OCI-LY7 (cell line): ENCODE results near the gene FAN1. TPM values are rescaled to one million over a fixed set of nuclear protein-coding genes. Genes with fewer than 3 reads are reported as not detected.

ENCODE experiments used
- BruUV-seq: library from RNA; stranded (reverse); fragments of 400-500 nt; replicated peaks from 2 replicates; lab custom pipeline; 2021; lab: Mats Ljungman, UMichigan
- CTCF ChIA-PET: fragments of 300-600 bp; sonication (Branson Sonifier 250); formaldehyde crosslinking; loops from one replicate; lab custom pipeline; 2022; ENCODE audit warnings: antibody characterized with exemption; ENCODE audit not compliant: unreplicated experiment; lab: Charles Lee
- POLR2A ChIA-PET: fragments of 300-600 bp; sonication (Branson Sonifier 250); formaldehyde crosslinking; loops from one replicate; lab custom pipeline; 2022; ENCODE audit warnings: antibody characterized with exemption; lab: Charles Lee
- DNase-seq: peaks from one replicate; pipeline ENCODE4 v3.0.0-alpha.2; 2015; ENCODE audit warnings: low spot score
- H2AFZ ChIP-seq: fragments of 200-600 bp; sonication (generic), shearing (Covaris generic); 2 replicates; pipeline ENCODE4 v1.6.1; 2014; ENCODE audit warnings: mild to moderate bottlenecking, antibody characterized with exemption, low read length, moderate library complexity
- H3K27ac ChIP-seq: fragments of 200-600 bp; sonication (generic); 2 replicates; pipeline ENCODE4 v1.5.1; 2014; ENCODE audit warnings: mixed run types, low read depth, mild to moderate bottlenecking, moderate library complexity, low read length, inconsistent platforms; ENCODE audit not compliant: poor library complexity, severe bottlenecking
- H3K36me3 ChIP-seq: fragments of 200-600 bp; sonication (generic); 2 replicates; pipeline ENCODE4 v1.6.1; 2014; ENCODE audit warnings: mild to moderate bottlenecking, antibody characterized with exemption, low read length, moderate library complexity, mixed read lengths; ENCODE audit not compliant: insufficient read depth
- H3K4me1 ChIP-seq: fragments of 200-600 bp; sonication (generic); 2 replicates; pipeline ENCODE4 v1.5.1; 2014; ENCODE audit warnings: mild to moderate bottlenecking, low read length; ENCODE audit not compliant: insufficient read depth, poor library complexity, severe bottlenecking
- H3K4me2 ChIP-seq: fragments of 200-600 bp; sonication (generic); 2 replicates; pipeline ENCODE4 v1.6.1; 2014; ENCODE audit warnings: mild to moderate bottlenecking, low read length
- H3K4me3 ChIP-seq: fragments of 200-600 bp; sonication (generic); 2 replicates; pipeline ENCODE4 v1.5.1; 2014; ENCODE audit warnings: mild to moderate bottlenecking, low read depth, low read length; ENCODE audit not compliant: poor library complexity, severe bottlenecking
- H3K79me2 ChIP-seq: fragments of 200-600 bp; sonication (generic); 2 replicates; pipeline ENCODE4 v1.6.1; 2016; ENCODE audit warnings: low read depth, mild to moderate bottlenecking, low read length, moderate library complexity, mixed read lengths; ENCODE audit not compliant: insufficient read depth
- H3K9me2 ChIP-seq: fragments of 200-600 bp; sonication (generic); 2 replicates; pipeline ENCODE4 v1.6.1; 2016; ENCODE audit warnings: mild to moderate bottlenecking, low read length, mixed read lengths; ENCODE audit not compliant: insufficient read depth
- H3K9me3 ChIP-seq: fragments of 200-600 bp; sonication (generic); 2 replicates; pipeline ENCODE4 v1.6.1; 2014; ENCODE audit warnings: mild to moderate bottlenecking, mixed run types, low read length, mixed read lengths
- H4K20me1 ChIP-seq: fragments of 200-600 bp; sonication (generic); 2 replicates; pipeline ENCODE4 v1.6.1; 2014; ENCODE audit warnings: mild to moderate bottlenecking, antibody characterized with exemption, low read length, moderate library complexity, mixed read lengths; ENCODE audit not compliant: insufficient read depth
- EZH2phosphoT487 ChIP-seq: fragments of 200-600 bp; sonication (generic); IDR thresholded peaks from 2 replicates; pipeline ENCODE4 v1.6.1; 2018; ENCODE audit warnings: low read depth, borderline replicate concordance, mild to moderate bottlenecking, mixed run types, antibody characterized with exemption, low read length, moderate library complexity, mixed read lengths
- intact Hi-C: fragments of 100-400 bp; cut with micrococcal nuclease; formaldehyde crosslinking; loops from one replicate; pipeline ENCODE4 v1.10.0; 2022; ENCODE audit not compliant: unreplicated experiment
- total RNA-seq, 2 experiments: library from RNA; depleted of rRNA in 1 of 2; stranded (reverse); fragments of >200 nt in 1 of 2; shearing (Covaris generic) in 1 of 2; gene quantifications; 2 replicates each; pipeline ENCODE4 v1.2.3, GENCODE V29; 2014 to 2022
- TF ChIP-seq, protein P1 (sequence below): fragments of 200-600 bp; sonication (generic); conservative IDR thresholded peaks from 2 replicates; pipeline ENCODE4 v1.5.1; 2014; ENCODE audit warnings: mild to moderate bottlenecking, antibody characterized with exemption, low read length, moderate library complexity, mixed read lengths

FAN1 gene
- total RNA-seq, 2 experiments from 2014 or later = 14.7 to 16.4 TPM

DNA sequence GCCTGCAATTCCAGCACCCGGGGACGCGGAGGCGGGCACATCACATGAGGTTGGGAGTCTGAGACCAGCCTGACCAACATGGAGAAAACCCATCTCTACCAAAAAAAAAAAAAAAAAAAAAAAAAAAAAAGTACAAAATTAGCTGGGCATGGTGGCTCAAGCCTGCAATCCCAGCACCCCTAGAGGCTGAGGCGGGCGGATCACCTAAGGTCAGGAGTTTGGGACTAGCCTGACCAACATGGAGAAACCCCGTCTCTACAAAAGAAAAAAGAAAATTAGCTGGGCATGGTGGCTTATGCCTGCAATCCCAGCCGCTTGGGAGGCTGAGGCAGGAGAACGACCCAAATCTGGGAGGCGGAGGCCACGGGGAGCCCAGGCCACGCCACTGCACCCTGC, 7.5 kb upstream of the FAN1 start:
- POLR2A ChIA-PET = no interaction called here
- Histone ChIP-seq H3K4me3 (no peak overlapping the region), H3K79me2 (no peaks in the 10 kb centered on the region), H3K27ac (no peak overlapping the region), H4K20me1 (no peaks in the 10 kb centered on the region), H3K4me2 (no peak overlapping the region), H3K9me2 (no peaks in the 10 kb centered on the region), H3K9me3 (no peaks in the 10 kb centered on the region), H3K4me1 (peaks cover 3% of the 10 kb centered on the region), H2AFZ (no peak overlapping the region), H3K36me3 (no peaks in the 10 kb centered on the region)
- intact Hi-C loops = no loop called here
- no TSS peak for BruUV-seq
- DNase-seq = no peak
- TF ChIP-seq EZH2phosphoT487 = no peak
- CTCF ChIA-PET = no interaction called here

DNA sequence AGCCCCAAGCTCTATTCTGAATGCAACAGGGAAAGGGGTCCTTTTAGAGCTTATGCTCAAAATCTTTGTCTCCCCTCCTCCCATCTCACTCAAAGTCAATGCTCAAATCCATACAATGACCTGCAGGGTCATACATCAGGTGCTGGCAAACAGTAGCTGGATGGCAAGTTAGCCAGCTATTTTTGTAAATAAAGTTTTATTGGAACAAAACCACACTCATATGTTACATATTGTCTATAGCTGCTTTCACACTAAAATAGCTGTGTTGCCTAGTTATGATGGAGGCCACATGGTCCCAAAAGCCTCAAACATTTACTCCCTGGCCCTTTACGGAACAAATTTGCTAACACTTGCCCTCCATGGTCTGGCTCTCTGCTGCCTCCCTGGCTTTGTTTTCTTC, 1.8 kb upstream of the FAN1 start:
- no peak for DNase-seq
- H2AFZ ChIP-seq = peak overlapping the region; percentile 30; the same call in 1 of the 2 replicates

DNA sequence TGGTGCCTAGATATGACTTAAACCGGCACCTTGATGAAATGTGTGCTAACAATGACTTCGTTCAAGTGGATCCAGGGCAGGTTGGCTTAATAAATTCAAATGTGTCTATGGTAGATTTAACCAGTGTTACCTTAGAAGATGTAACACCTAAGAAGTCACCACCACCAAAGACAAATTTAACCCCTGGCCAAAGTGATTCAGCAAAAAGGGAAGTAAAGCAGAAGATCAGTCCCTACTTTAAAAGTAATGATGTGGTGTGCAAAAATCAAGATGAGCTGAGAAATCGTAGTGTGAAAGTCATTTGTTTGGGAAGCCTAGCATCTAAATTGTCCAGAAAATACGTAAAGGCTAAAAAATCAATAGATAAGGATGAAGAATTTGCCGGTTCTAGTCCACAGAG, 1.1 kb downstream of the FAN1 start:
- no peak overlapping the region for H3K27ac ChIP-seq
- H3K36me3 ChIP-seq = 0 out of 2 replicates have a peak, but pooled peaks cover 3% of the 10 kb centered on the region
- no peaks in the 10 kb centered on the region for H4K20me1 ChIP-seq
- H3K9me2 ChIP-seq = no peaks in the 10 kb centered on the region
- H2AFZ ChIP-seq = peak overlapping the region; percentile 97; the same call in 1 of the 2 replicates
- peak overlapping the region; percentile 74 for H3K4me3 ChIP-seq
- no peaks in the 10 kb centered on the region for H3K9me3 ChIP-seq
- POLR2A ChIA-PET = interaction anchor here (0.5 to 1.1 kb wide), 4 partner anchors 13 to 556 kb away, joined by 3 to 4 read pairs (median 4); no protein-coding TSS in a partner anchor
- H3K4me1 ChIP-seq = peaks cover 14% of the 10 kb centered on the region
- CTCF ChIA-PET = no interaction called here
- no peak for TF ChIP-seq EZH2phosphoT487
- TF ChIP-seq, protein P1, sequence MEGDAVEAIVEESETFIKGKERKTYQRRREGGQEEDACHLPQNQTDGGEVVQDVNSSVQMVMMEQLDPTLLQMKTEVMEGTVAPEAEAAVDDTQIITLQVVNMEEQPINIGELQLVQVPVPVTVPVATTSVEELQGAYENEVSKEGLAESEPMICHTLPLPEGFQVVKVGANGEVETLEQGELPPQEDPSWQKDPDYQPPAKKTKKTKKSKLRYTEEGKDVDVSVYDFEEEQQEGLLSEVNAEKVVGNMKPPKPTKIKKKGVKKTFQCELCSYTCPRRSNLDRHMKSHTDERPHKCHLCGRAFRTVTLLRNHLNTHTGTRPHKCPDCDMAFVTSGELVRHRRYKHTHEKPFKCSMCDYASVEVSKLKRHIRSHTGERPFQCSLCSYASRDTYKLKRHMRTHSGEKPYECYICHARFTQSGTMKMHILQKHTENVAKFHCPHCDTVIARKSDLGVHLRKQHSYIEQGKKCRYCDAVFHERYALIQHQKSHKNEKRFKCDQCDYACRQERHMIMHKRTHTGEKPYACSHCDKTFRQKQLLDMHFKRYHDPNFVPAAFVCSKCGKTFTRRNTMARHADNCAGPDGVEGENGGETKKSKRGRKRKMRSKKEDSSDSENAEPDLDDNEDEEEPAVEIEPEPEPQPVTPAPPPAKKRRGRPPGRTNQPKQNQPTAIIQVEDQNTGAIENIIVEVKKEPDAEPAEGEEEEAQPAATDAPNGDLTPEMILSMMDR = no peak
- peak overlapping the region; percentile 80 for H3K4me2 ChIP-seq
- intact Hi-C loops = loop anchor here (5.0 to 10.0 kb wide), 3 partner anchors 60 to 530 kb away; partner anchors contain the start of gene MTMR10
- BruUV-seq = no TSS peak
- peak; percentile 5 for DNase-seq
- no peaks in the 10 kb centered on the region for H3K79me2 ChIP-seq

More for the DNA sequence above, 1.8 kb upstream of the FAN1 start:
- peaks cover 14% of the 10 kb centered on the region for H3K4me1 ChIP-seq
- H3K9me2 ChIP-seq = no peaks in the 10 kb centered on the region
- H3K9me3 ChIP-seq = no peaks in the 10 kb centered on the region
- no peaks in the 10 kb centered on the region for H4K20me1 ChIP-seq
- no peak overlapping the region for H3K27ac ChIP-seq
- no peaks in the 10 kb centered on the region for H3K36me3 ChIP-seq
- TF ChIP-seq, protein P1 = no peak
- no peak for TF ChIP-seq EZH2phosphoT487
- POLR2A ChIA-PET = no interaction called here
- no peak overlapping the region for H3K4me3 ChIP-seq
- no peaks in the 10 kb centered on the region for H3K79me2 ChIP-seq
- no peak overlapping the region for H3K4me2 ChIP-seq
- intact Hi-C loops = loop anchor here (5.0 to 10.0 kb wide), 3 partner anchors 63 to 533 kb away; partner anchors contain the start of gene MTMR10
- CTCF ChIA-PET = no interaction called here
- BruUV-seq = no TSS peak
